SK-N-SH (cell line): ENCODE data around the gene FUT4. TPM values are rescaled to one million over a fixed set of nuclear protein-coding genes. Genes with fewer than 3 reads are reported as not detected.

ENCODE experiments used
- CTCF ChIA-PET: fragments of 300-600, 350-600 bp; formaldehyde crosslinking; extraction: SDS; loops from one replicate; lab custom pipeline; 2021; lab: Yijun Ruan, JAX
- POLR2A ChIA-PET: fragments of 350-600 bp; sonication (Branson Sonifier 250); formaldehyde crosslinking; extraction: SDS; loops from one replicate; lab custom pipeline; 2020; ENCODE audit warnings: antibody characterized with exemption, inconsistent platforms; lab: Yijun Ruan, JAX
- DNase-seq: peaks from one replicate; pipeline ENCODE4 v3.0.0; 2012
- H2AFZ ChIP-seq: fragments of 200-600 bp; sonication (generic); 2 replicates; pipeline ENCODE4 v1.8.1; 2016; ENCODE audit warnings: antibody characterized with exemption, mild to moderate bottlenecking, low read depth
- H3F3A ChIP-seq: fragments of 200-600 bp; sonication (generic); replicated peaks from 2 replicates; pipeline ENCODE3; 2016; ENCODE audit warnings: antibody characterized with exemption, mild to moderate bottlenecking; ENCODE audit not compliant: insufficient read depth
- H3K27ac ChIP-seq, 2 experiments: fragments of 200-500 bp in 1 of 2; fragments of 200-600 bp in 1 of 2; sonication (Bioruptor generic) in 1 of 2; sonication (generic), shearing (Covaris generic) in 1 of 2; 2 replicates each; pipeline versions ENCODE4 v1.5.1 to v1.6.1; 2014 to 2016; ENCODE audit warnings: low read depth in 2 of 2, inconsistent platforms in 1 of 2, low read length in 1 of 2, mild to moderate bottlenecking in 1 of 2, mixed read lengths in 1 of 2
- H3K27me3 ChIP-seq: fragments of 200-600 bp; sonication (generic), shearing (Covaris generic); 2 replicates; pipeline ENCODE4 v1.6.1; 2016; ENCODE audit warnings: mixed run types; ENCODE audit not compliant: insufficient read depth
- H3K36me3 ChIP-seq, 2 experiments: fragments of 200-500 bp in 1 of 2; fragments of 200-600 bp in 1 of 2; sonication (Bioruptor generic) in 1 of 2; sonication (generic) in 1 of 2; replicated peaks in 1 of 2; 2 replicates each; pipeline versions ENCODE3 to v1.5.1; 2014 to 2016; ENCODE audit warnings: low read length in 1 of 2, mild to moderate bottlenecking in 1 of 2; ENCODE audit not compliant: insufficient read depth in 2 of 2, control insufficient read depth in 1 of 2
- H3K4me1 ChIP-seq, 2 experiments: fragments of 200-500 bp in 1 of 2; fragments of 200-600 bp in 1 of 2; sonication (Bioruptor generic) in 1 of 2; sonication (generic), shearing (Covaris generic) in 1 of 2; 2 replicates each; pipeline versions ENCODE4 v1.5.1 to v1.6.1; 2014 to 2016; ENCODE audit warnings: low read depth in 1 of 2, low read length in 1 of 2, mixed run types in 1 of 2; ENCODE audit not compliant: insufficient read depth in 2 of 2, control insufficient read depth in 1 of 2
- H3K4me2 ChIP-seq: fragments of 200-600 bp; sonication (generic), shearing (Covaris generic); 2 replicates; pipeline ENCODE4 v1.6.1; 2017; ENCODE audit warnings: mixed run types
- H3K4me3 ChIP-seq, 2 experiments: fragments of 200-500 bp in 1 of 2; fragments of 200-600 bp in 1 of 2; sonication (Bioruptor generic) in 1 of 2; sonication (generic), shearing (Covaris generic) in 1 of 2; 2 replicates each; pipeline versions ENCODE4 v1.5.1 to v1.8.1; 2014 to 2016; ENCODE audit warnings: low read depth in 2 of 2, inconsistent platforms in 1 of 2, low read length in 1 of 2, mild to moderate bottlenecking in 1 of 2, mixed read lengths in 1 of 2, moderate library complexity in 1 of 2
- H3K79me2 ChIP-seq: fragments of 200-600 bp; sonication (generic); 2 replicates; pipeline ENCODE4 v1.8.1; 2017; ENCODE audit warnings: mild to moderate bottlenecking; ENCODE audit not compliant: insufficient read depth
- H3K9ac ChIP-seq: fragments of 200-600 bp; sonication (generic); 2 replicates; pipeline ENCODE4 v1.6.1; 2017; ENCODE audit warnings: mixed run types
- H3K9me2 ChIP-seq: fragments of 200-600 bp; sonication (generic); 2 replicates; pipeline ENCODE4 v1.6.1; 2017; ENCODE audit warnings: mixed run types
- H3K9me3 ChIP-seq: fragments of 200-600 bp; sonication (generic); 2 replicates; pipeline ENCODE4 v1.6.1; 2017; ENCODE audit warnings: mixed run types, mild to moderate bottlenecking, moderate library complexity
- H4K20me1 ChIP-seq: fragments of 200-600 bp; sonication (generic); 2 replicates; pipeline ENCODE4 v1.6.1; 2017; ENCODE audit warnings: mild to moderate bottlenecking, mixed run types; ENCODE audit not compliant: insufficient read depth
- EP300 ChIP-seq, 2 experiments: IDR thresholded peaks; 2 replicates each; pipeline versions ENCODE4 v1.4.0 to v1.6.1; 2012; ENCODE audit warnings: borderline replicate concordance in 1 of 2, low read depth in 1 of 2, low read length in 1 of 2
- EZH2phosphoT487 ChIP-seq: fragments of 200-600 bp; sonication (generic); IDR thresholded peaks from 2 replicates; pipeline ENCODE4 v1.6.1; 2017; ENCODE audit warnings: low read depth, mixed run types, mild to moderate bottlenecking, antibody characterized with exemption, moderate library complexity, borderline replicate concordance
- FOXM1 ChIP-seq: IDR thresholded peaks from 2 replicates; pipeline ENCODE4 v1.4.0; 2012; ENCODE audit warnings: low read depth, mild to moderate bottlenecking
- GABPA ChIP-seq: IDR thresholded peaks from 2 replicates; pipeline ENCODE4 v1.4.0; 2012; ENCODE audit warnings: low read depth, mild to moderate bottlenecking
- GATA2 ChIP-seq: sonication (generic); formaldehyde crosslinking; IDR thresholded peaks from 2 replicates; pipeline ENCODE4 v1.5.0; 2020; ENCODE audit warnings: mild to moderate bottlenecking, missing genetic modification reagents
- IRF3 ChIP-seq: fragments of 150-350 bp; IDR thresholded peaks from 2 replicates; pipeline ENCODE4 v1.6.1; 2016; ENCODE audit warnings: mild to moderate bottlenecking, low read depth, low read length
- JUND ChIP-seq: IDR thresholded peaks from 2 replicates; pipeline ENCODE4 v1.4.0; 2012
- MEF2A ChIP-seq: IDR thresholded peaks from 2 replicates; pipeline ENCODE4 v1.4.0; 2012; ENCODE audit warnings: low read depth, borderline replicate concordance
- MXI1 ChIP-seq: IDR thresholded peaks from 2 replicates; pipeline ENCODE4 v1.6.1; 2012; ENCODE audit warnings: mild to moderate bottlenecking, low read depth, low read length, improper control_type of control experiment
- POLR2AphosphoS5 ChIP-seq: IDR thresholded peaks from 2 replicates; pipeline ENCODE4 v1.6.1; 2012; ENCODE audit warnings: low read depth, low read length
- RCOR1 ChIP-seq: fragments of 150-350 bp; IDR thresholded peaks from 2 replicates; pipeline ENCODE4 v1.6.1; 2017; ENCODE audit warnings: antibody characterized with exemption, low read length
- REST ChIP-seq: IDR thresholded peaks from 2 replicates; pipeline ENCODE4 v1.6.1; 2012; ENCODE audit warnings: mild to moderate bottlenecking, low read depth, low read length, moderate library complexity
- RFX5 ChIP-seq: IDR thresholded peaks from 2 replicates; pipeline ENCODE4 v1.6.1; 2012; ENCODE audit warnings: mild to moderate bottlenecking, improper control_type of control experiment, low read length
- RXRA ChIP-seq: IDR thresholded peaks from 2 replicates; pipeline ENCODE4 v1.4.0; 2012; ENCODE audit warnings: low read depth, mild to moderate bottlenecking, borderline replicate concordance
- SMC3 ChIP-seq: IDR thresholded peaks from 2 replicates; pipeline ENCODE4 v1.6.1; 2012; ENCODE audit warnings: low read depth, low read length, improper control_type of control experiment
- TAF1 ChIP-seq: IDR thresholded peaks from 2 replicates; pipeline ENCODE4 v1.6.1; 2012; ENCODE audit warnings: low read depth, mild to moderate bottlenecking, low read length, moderate library complexity, borderline replicate concordance
- TEAD4 ChIP-seq: IDR thresholded peaks from 2 replicates; pipeline ENCODE4 v1.4.0; 2012; ENCODE audit warnings: mild to moderate bottlenecking, borderline replicate concordance; ENCODE audit not compliant: insufficient read depth
- YY1 ChIP-seq: IDR thresholded peaks from 2 replicates; pipeline ENCODE4 v1.4.0; 2012; ENCODE audit warnings: low read depth, mild to moderate bottlenecking
- WGBS: methylation state at CpG from one replicate; pipeline ENCODE4 v1.1.6; 2017; ENCODE audit warnings: low lambda C conversion rate; 5-methylcytosine and 5-hydroxymethylcytosine counted together
- polyA plus RNA-seq, 3 experiments: library from polyadenylated mRNA; depleted of rRNA; stranded (reverse); fragments of >200 nt; gene quantifications; 2 replicates each; pipeline ENCODE4 v1.2.3, GENCODE V29; 2012
- TF ChIP-seq, protein P1 (sequence below): IDR thresholded peaks from 2 replicates; pipeline ENCODE4 v1.4.0; 2012; ENCODE audit warnings: low read depth, borderline replicate concordance
- TF ChIP-seq, protein P2 (sequence below): fragments of 200-600 bp; sonication (generic); IDR thresholded peaks from 2 replicates; pipeline ENCODE4 v1.6.1; 2017; ENCODE audit warnings: antibody characterized with exemption, mild to moderate bottlenecking, moderate library complexity

The FUT4 gene
- polyA plus RNA-seq, 1 of the 3 experiments (the other 2 are of a cell fraction), result 1.9 TPM

- CTCF ChIA-PET, result interaction anchor here (0.6 kb wide), 1 partner anchor 13 kb away, joined by 3 read pairs; no protein-coding TSS in a partner anchor
These were observed 10.5 kb upstream of the FUT4 start for GRCh38 chr11:94533206-94533605.

More at GRCh38 chr11:94533206-94533605, 10.5 kb upstream of the FUT4 start:
- POLR2A ChIA-PET, result no interaction called here
- 95% methylated on average over 1 of the region's 1 CpG for WGBS
- Histone ChIP-seq H3K4me2 (no peak overlapping the region), H3K9ac (no peak overlapping the region), H3K4me3 (no peak overlapping the region), H3K36me3 (no peaks in the 10 kb centered on the region), H2AFZ (peak overlapping the region; percentile 19; the same call in 1 of the 2 replicates)
- TF ChIP-seq RFX5 (no peak), POLR2AphosphoS5 (no peak), TAF1 (no peak), RCOR1 (no peak), JUND (no peak), MEF2A (no peak), YY1 (no peak), MXI1 (no peak), RXRA (no peak), EP300 (IDR thresholded peaks at IDR 0.05; ENCODE audit: borderline replicate concordance in 1 of 2, low read depth in 1 of 2, low read length in 1 of 2) (no peak), GABPA (no peak), GATA2 (CRISPR knock-in tag) (no peak), FOXM1 (no peak), SMC3 (no peak), TEAD4 (no peak), REST (no peak), IRF3 (no peak), EZH2phosphoT487 (no peak)
- TF ChIP-seq, protein P1, sequence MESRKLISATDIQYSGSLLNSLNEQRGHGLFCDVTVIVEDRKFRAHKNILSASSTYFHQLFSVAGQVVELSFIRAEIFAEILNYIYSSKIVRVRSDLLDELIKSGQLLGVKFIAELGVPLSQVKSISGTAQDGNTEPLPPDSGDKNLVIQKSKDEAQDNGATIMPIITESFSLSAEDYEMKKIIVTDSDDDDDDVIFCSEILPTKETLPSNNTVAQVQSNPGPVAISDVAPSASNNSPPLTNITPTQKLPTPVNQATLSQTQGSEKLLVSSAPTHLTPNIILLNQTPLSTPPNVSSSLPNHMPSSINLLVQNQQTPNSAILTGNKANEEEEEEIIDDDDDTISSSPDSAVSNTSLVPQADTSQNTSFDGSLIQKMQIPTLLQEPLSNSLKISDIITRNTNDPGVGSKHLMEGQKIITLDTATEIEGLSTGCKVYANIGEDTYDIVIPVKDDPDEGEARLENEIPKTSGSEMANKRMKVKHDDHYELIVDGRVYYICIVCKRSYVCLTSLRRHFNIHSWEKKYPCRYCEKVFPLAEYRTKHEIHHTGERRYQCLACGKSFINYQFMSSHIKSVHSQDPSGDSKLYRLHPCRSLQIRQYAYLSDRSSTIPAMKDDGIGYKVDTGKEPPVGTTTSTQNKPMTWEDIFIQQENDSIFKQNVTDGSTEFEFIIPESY, result no peak
- TF ChIP-seq, protein P2, sequence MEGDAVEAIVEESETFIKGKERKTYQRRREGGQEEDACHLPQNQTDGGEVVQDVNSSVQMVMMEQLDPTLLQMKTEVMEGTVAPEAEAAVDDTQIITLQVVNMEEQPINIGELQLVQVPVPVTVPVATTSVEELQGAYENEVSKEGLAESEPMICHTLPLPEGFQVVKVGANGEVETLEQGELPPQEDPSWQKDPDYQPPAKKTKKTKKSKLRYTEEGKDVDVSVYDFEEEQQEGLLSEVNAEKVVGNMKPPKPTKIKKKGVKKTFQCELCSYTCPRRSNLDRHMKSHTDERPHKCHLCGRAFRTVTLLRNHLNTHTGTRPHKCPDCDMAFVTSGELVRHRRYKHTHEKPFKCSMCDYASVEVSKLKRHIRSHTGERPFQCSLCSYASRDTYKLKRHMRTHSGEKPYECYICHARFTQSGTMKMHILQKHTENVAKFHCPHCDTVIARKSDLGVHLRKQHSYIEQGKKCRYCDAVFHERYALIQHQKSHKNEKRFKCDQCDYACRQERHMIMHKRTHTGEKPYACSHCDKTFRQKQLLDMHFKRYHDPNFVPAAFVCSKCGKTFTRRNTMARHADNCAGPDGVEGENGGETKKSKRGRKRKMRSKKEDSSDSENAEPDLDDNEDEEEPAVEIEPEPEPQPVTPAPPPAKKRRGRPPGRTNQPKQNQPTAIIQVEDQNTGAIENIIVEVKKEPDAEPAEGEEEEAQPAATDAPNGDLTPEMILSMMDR, result no peak
- TF ChIP-seq, all 33 proteins: peak for 0
- Histone ChIP-seq H3F3A (no peaks in the 10 kb centered on the region), H3K9me3 (no peaks in the 10 kb centered on the region), H3K27me3 (no peaks in the 10 kb centered on the region), H4K20me1 (no peaks in the 10 kb centered on the region), H3K9me2 (no peaks in the 10 kb centered on the region), H3K79me2 (no peaks in the 10 kb centered on the region), H3K27ac (no peak overlapping the region), H3K4me1 (no peaks in the 10 kb centered on the region)
- DNase-seq, result no peak
